K562 (cell line): ENCODE measurements around the gene OPCML. TPM values are rescaled to one million over a fixed set of nuclear protein-coding genes. Genes with fewer than 3 reads are reported as not detected.

Experiments
- ATF1 ChIP-seq, 2 experiments: fragments of 450-650 bp in 1 of 2; IDR thresholded peaks; 2 replicates each; pipeline ENCODE4 v1.6.1; 2016; ENCODE audit warnings: missing compliant biosample characterization in 1 of 2, missing genetic modification characterization in 1 of 2
- BHLHE40 ChIP-seq: IDR thresholded peaks from 2 replicates; pipeline ENCODE4 v1.6.1; 2011; ENCODE audit warnings: low read length, improper control_type of control experiment
- CREB1 ChIP-seq, 2 experiments: sonication (generic) in 1 of 2; formaldehyde crosslinking in 1 of 2; IDR thresholded peaks; 2 replicates each; pipeline versions ENCODE4 v1.6.1 to v1.8.0; 2012 to 2022; ENCODE audit warnings: inconsistent platforms in 1 of 2, mild to moderate bottlenecking in 1 of 2, missing genetic modification reagents in 1 of 2, moderate library complexity in 1 of 2
- HDGF ChIP-seq: fragments of 450-650 bp; IDR thresholded peaks from 2 replicates; pipeline ENCODE4 v1.6.1; 2016
- MTF1 ChIP-seq: fragments of 250-450 bp; sonication (Bioruptor Pico); IDR thresholded peaks from 2 replicates; pipeline ENCODE4 v1.9.0; 2021; ENCODE audit warnings: moderate library complexity, mild to moderate bottlenecking, inconsistent platforms, borderline replicate concordance
- SMARCE1 ChIP-seq: fragments of 450-650 bp; IDR thresholded peaks from 2 replicates; pipeline ENCODE4 v1.7.1; 2016; ENCODE audit warnings: mild to moderate bottlenecking
- ZFP30 ChIP-seq: fragments of 250-450 bp; sonication (Bioruptor Pico); IDR thresholded peaks from 2 replicates; pipeline ENCODE4 v1.8.0; 2022; ENCODE audit warnings: moderate library complexity, mild to moderate bottlenecking, inconsistent platforms, borderline replicate concordance
- ZNF644 ChIP-seq: fragments of 200-800 bp; sonication (Bioruptor generic); IDR thresholded peaks from 2 replicates; pipeline ENCODE4 v1.6.1; 2016; ENCODE audit warnings: low read depth, missing genetic modification characterization, missing compliant biosample characterization
- polyA plus RNA-seq, 8 experiments: library from polyadenylated mRNA; depleted of rRNA in 4 of 8; stranded (reverse) in 5 of 8; unstranded in 3 of 8; fragments of >200 nt; fragmentation: Nextera tagmentation in 2 of 8; fragmentation: Illumina TruSeq in 1 of 8; extraction: Ambion mirVana in 2 of 8; extraction: Trizol in 1 of 8; gene quantifications; 2 replicates each; pipeline versions ENCODE4 v1.2.1 to v1.2.3, GENCODE V29; 2011 to 2014; ENCODE audit warnings: inconsistent platforms in 1 of 8, missing spikeins in 1 of 8
- total RNA-seq, 7 experiments: library from RNA; depleted of rRNA in 6 of 7; stranded (reverse); fragments of >200 nt in 6 of 7; fragmentation: Illumina TruSeq in 2 of 7; extraction: Trizol in 2 of 7; gene quantifications; 2 replicates each; pipeline versions ENCODE4 v1.2.1 to v1.2.3, GENCODE V29; 2011 to 2021; ENCODE audit warnings: low replicate concordance in 1 of 7
- TF ChIP-seq, protein P1 (sequence below): fragments of 150-350 bp; IDR thresholded peaks from 2 replicates; pipeline ENCODE4 v1.6.1; 2014; ENCODE audit warnings: low read depth, mild to moderate bottlenecking, low read length, borderline replicate concordance
- TF ChIP-seq, protein P2 (sequence below): IDR thresholded peaks from 2 replicates; pipeline ENCODE4 v1.6.1; 2014; ENCODE audit warnings: antibody characterized with exemption
- TF ChIP-seq, protein P3 (sequence below): fragments of 250-450 bp; sonication (Bioruptor Pico); IDR thresholded peaks from 2 replicates; pipeline ENCODE4 v1.8.0; 2022; ENCODE audit warnings: inconsistent platforms, mild to moderate bottlenecking, moderate library complexity, borderline replicate concordance
- TF ChIP-seq, protein P4 (sequence below): fragments of 250-450 bp; sonication (Bioruptor Pico); IDR thresholded peaks from 2 replicates; pipeline ENCODE4 v1.4.0; 2020; ENCODE audit warnings: mild to moderate bottlenecking

OPCML gene
- total and polyA plus RNA-seq, 9 of the 15 experiments (the other 6 are each of a cell fraction or from before 2014, with no cell fraction given), result not detected

DNA sequence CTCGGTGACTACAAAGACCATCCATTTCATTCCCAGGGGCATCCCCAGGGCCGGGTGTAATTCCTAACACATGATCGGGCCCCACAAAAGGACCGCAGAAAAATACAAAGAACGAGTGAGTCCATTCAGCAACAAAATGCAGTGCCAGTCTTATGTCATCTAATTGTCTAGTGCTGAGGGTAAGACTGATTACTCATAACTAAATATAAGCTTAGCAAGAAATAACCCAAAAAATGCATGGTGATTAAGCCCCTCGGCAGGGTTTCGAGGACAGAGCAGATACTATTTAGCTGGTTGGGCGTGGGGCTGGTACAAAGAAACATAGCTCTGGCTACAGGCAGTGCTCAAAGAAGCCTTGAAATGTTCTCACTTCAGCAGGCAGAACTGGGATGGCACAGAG lies 1078.9 kb downstream of the OPCML start (continued):
- TF ChIP-seq, protein P1, sequence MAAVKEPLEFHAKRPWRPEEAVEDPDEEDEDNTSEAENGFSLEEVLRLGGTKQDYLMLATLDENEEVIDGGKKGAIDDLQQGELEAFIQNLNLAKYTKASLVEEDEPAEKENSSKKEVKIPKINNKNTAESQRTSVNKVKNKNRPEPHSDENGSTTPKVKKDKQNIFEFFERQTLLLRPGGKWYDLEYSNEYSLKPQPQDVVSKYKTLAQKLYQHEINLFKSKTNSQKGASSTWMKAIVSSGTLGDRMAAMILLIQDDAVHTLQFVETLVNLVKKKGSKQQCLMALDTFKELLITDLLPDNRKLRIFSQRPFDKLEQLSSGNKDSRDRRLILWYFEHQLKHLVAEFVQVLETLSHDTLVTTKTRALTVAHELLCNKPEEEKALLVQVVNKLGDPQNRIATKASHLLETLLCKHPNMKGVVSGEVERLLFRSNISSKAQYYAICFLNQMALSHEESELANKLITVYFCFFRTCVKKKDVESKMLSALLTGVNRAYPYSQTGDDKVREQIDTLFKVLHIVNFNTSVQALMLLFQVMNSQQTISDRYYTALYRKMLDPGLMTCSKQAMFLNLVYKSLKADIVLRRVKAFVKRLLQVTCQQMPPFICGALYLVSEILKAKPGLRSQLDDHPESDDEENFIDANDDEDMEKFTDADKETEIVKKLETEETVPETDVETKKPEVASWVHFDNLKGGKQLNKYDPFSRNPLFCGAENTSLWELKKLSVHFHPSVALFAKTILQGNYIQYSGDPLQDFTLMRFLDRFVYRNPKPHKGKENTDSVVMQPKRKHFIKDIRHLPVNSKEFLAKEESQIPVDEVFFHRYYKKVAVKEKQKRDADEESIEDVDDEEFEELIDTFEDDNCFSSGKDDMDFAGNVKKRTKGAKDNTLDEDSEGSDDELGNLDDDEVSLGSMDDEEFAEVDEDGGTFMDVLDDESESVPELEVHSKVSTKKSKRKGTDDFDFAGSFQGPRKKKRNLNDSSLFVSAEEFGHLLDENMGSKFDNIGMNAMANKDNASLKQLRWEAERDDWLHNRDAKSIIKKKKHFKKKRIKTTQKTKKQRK, result no peak
- no peak for TF ChIP-seq ZFP30
- no peak for TF ChIP-seq MTF1 (CRISPR knock-in tag)
- no peak for TF ChIP-seq ATF1 (CRISPR knock-in tag; IDR thresholded peaks at IDR 0.05)
- TF ChIP-seq ATF1 (tag; IDR thresholded peaks at IDR 0.05), result no peak
- TF ChIP-seq, protein P2, sequence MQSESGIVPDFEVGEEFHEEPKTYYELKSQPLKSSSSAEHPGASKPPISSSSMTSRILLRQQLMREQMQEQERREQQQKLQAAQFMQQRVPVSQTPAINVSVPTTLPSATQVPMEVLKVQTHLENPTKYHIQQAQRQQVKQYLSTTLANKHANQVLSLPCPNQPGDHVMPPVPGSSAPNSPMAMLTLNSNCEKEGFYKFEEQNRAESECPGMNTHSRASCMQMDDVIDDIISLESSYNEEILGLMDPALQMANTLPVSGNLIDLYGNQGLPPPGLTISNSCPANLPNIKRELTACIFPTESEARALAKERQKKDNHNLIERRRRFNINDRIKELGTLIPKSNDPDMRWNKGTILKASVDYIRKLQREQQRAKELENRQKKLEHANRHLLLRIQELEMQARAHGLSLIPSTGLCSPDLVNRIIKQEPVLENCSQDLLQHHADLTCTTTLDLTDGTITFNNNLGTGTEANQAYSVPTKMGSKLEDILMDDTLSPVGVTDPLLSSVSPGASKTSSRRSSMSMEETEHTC, result no peak
- TF ChIP-seq HDGF, result no peak
- no peak for TF ChIP-seq SMARCE1
- TF ChIP-seq, protein P3, sequence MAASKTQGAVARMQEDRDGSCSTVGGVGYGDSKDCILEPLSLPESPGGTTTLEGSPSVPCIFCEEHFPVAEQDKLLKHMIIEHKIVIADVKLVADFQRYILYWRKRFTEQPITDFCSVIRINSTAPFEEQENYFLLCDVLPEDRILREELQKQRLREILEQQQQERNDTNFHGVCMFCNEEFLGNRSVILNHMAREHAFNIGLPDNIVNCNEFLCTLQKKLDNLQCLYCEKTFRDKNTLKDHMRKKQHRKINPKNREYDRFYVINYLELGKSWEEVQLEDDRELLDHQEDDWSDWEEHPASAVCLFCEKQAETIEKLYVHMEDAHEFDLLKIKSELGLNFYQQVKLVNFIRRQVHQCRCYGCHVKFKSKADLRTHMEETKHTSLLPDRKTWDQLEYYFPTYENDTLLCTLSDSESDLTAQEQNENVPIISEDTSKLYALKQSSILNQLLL (CRISPR knock-in tag), result no peak
- no peak for TF ChIP-seq CREB1 (IDR thresholded peaks at IDR 0.05)
- no peak for TF ChIP-seq CREB1 (CRISPR knock-in tag; IDR thresholded peaks at IDR 0.05)
- TF ChIP-seq, protein P4, sequence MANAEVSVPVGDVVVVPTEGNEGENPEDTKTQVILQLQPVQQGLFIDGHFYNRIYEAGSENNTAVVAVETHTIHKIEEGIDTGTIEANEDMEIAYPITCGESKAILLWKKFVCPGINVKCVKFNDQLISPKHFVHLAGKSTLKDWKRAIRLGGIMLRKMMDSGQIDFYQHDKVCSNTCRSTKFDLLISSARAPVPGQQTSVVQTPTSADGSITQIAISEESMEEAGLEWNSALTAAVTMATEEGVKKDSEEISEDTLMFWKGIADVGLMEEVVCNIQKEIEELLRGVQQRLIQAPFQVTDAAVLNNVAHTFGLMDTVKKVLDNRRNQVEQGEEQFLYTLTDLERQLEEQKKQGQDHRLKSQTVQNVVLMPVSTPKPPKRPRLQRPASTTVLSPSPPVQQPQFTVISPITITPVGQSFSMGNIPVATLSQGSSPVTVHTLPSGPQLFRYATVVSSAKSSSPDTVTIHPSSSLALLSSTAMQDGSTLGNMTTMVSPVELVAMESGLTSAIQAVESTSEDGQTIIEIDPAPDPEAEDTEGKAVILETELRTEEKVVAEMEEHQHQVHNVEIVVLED (CRISPR knock-in tag), result no peak
- TF ChIP-seq ZNF644 (tag), result no peak
- TF ChIP-seq BHLHE40, result no peak
